HG02938 (cell line): Measurements from ENCODE around the gene FXN.
"Not testable (repeated sequence)": the region's sequence is repeated elsewhere in the genome, so short reads cannot be mapped to it uniquely, and the experiment has no call there.

Source experiments
- ATAC-seq: cut with Tn5 transposase; IDR thresholded peaks from one replicate; pipeline ENCODE4 v1.9.1; 2021; ENCODE audit warnings: mild to moderate bottlenecking, moderate library complexity; ENCODE audit not compliant: unreplicated experiment

Gene FXN

GRCh38 chr9:69097923-69098593 is 62.5 kb downstream of the FXN start:
- ATAC-seq, result no peak

- not testable (repeated sequence) for ATAC-seq
Observed at GRCh38 chr9:69103348-69103996, 67.9 kb downstream of the FXN start.

GRCh38 chr9:69104830-69105527 is 69.4 kb downstream of the FXN start:
- ATAC-seq, result no peak

- ATAC-seq, result no peak
Observed at GRCh38 chr9:69107771-69108170, 72.2 kb downstream of the FXN start.

- not testable (repeated sequence) for ATAC-seq
Observed at GRCh38 chr9:69108706-69109105, 73.2 kb downstream of the FXN start.

GRCh38 chr9:69109152-69109551 is 73.6 kb downstream of the FXN start:
- no peak for ATAC-seq

- not testable (repeated sequence) for ATAC-seq
Observed at GRCh38 chr9:69112646-69113045, 77.1 kb downstream of the FXN start.

- ATAC-seq, result no peak
Observed at GRCh38 chr9:69115621-69116020, 80.1 kb downstream of the FXN start.

GRCh38 chr9:69118656-69119055 is 83.1 kb downstream of the FXN start:
- no peak for ATAC-seq

GRCh38 chr9:69120380-69121154 is 85.0 kb downstream of the FXN start:
- no peak for ATAC-seq

GRCh38 chr9:69121155-69122081 is 85.9 kb downstream of the FXN start:
- ATAC-seq, result peak; percentile 46

- peak; percentile 61 for ATAC-seq
Observed at GRCh38 chr9:69122082-69122548, 86.6 kb downstream of the FXN start.

GRCh38 chr9:69122549-69123141 is 87.1 kb downstream of the FXN start:
- no peak for ATAC-seq

- no peak for ATAC-seq
Observed at GRCh38 chr9:69130456-69131441, 95.2 kb downstream of the FXN start.

GRCh38 chr9:69131682-69132081 is 96.1 kb downstream of the FXN start:
- ATAC-seq, result no peak

GRCh38 chr9:69132361-69132760 is 96.8 kb downstream of the FXN start:
- no peak for ATAC-seq

GRCh38 chr9:69134412-69134811 is 98.9 kb downstream of the FXN start:
- ATAC-seq, result no peak

- no peak for ATAC-seq
Observed at GRCh38 chr9:69136185-69136584, 100.6 kb downstream of the FXN start.

- ATAC-seq, result no peak
Observed at GRCh38 chr9:69136779-69137178, 101.2 kb downstream of the FXN start.
